ENCODE results near the gene GGT6. TPM values are rescaled to one million over a fixed set of nuclear protein-coding genes. Genes with fewer than 3 reads are reported as not detected.

Gene GGT6
- total and polyA plus RNA-seq, 2 of the 13 experiments (the other 11 are each of a cell fraction or from before 2014, with no cell fraction given), result 0.16 to 0.80 TPM

DNA sequence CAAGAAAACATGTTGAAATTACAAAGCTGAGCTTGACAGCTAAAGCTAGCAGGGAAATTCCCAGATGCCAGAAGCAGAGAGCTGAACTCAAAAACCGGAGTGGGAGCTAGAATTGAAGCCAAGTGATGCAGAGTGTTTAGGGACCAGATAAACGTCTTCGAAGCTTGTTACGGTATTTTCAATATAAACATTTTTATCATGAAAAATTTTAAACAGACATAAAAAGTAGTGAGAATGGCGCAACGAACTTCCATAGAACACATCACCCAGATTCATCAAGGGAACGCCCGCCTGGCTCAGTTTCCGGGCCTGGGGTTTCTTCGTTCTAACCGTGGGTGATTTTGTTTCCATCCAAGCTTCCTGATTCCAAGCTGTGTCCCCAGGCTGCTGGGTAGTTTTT lies 43.6 kb downstream of the GGT6 start:
- ATAC-seq (no peak), DNase-seq (ENCODE audit: low spot score) (no peak), FAIRE-seq (no peak)
- peaks cover 15% of the 10 kb centered on the region for H3K4me1 ChIP-seq (ENCODE audit: insufficient read depth, low read length)
- no peaks in the 10 kb centered on the region for H4K20me1 ChIP-seq (ENCODE audit: insufficient read depth, low read length)
- no peak overlapping the region for H2AFZ ChIP-seq (ENCODE audit: low read length)
- no peaks in the 10 kb centered on the region for H3K79me2 ChIP-seq (ENCODE audit: insufficient read depth, low read length)
- ChIA-PET POLR2A (no interaction called here), CTCF (ENCODE audit: low intra/inter-chr PET ratio, low total read pairs) (no interaction called here)
- in situ Hi-C loops (cut with HindIII; ENCODE audit: extremely low pct_ligation_motif_present, low pct_unique_long_range_greater_than_20kb) (no loop called here), intact Hi-C loops (cut with micrococcal nuclease; ENCODE audit: unreplicated experiment) (no loop called here)
- H3K9me3 ChIP-seq (ENCODE audit: low read length), result no peaks in the 10 kb centered on the region
- H3K4me2 ChIP-seq (ENCODE audit: low read depth, low read length), result no peak overlapping the region
- no peak overlapping the region for H3K9ac ChIP-seq (ENCODE audit: insufficient read depth, low read depth, low read length)
- no peak overlapping the region for H3K27ac ChIP-seq (ENCODE audit: extremely low read length, insufficient read depth, low read length)
- H3K36me3 ChIP-seq (replicated peaks in 1 of 2; ENCODE audit: control insufficient read depth in 1 of 2, insufficient read depth in 2 of 2, low read length in 2 of 2), result no peaks in the 10 kb centered on the region
- no TSS peak for BruUV-seq (replicated peaks)
- TF ChIP-seq HIVEP1 (CRISPR knock-in tag; IDR thresholded peaks at IDR 0.05), result no peak
- TF ChIP-seq EEA1 (CRISPR knock-in tag; IDR thresholded peaks at IDR 0.05; ENCODE audit: borderline replicate concordance), result no peak
- no peak for TF ChIP-seq TOPORS (CRISPR knock-in tag; IDR thresholded peaks at IDR 0.05)
- no peak for TF ChIP-seq THYN1 (CRISPR knock-in tag; IDR thresholded peaks at IDR 0.05; ENCODE audit: borderline replicate concordance, low read depth)
- TF ChIP-seq ZC3H4 (CRISPR knock-in tag; IDR thresholded peaks at IDR 0.05; ENCODE audit: borderline replicate concordance), result no peak
- TF ChIP-seq NFYB (CRISPR knock-in tag; IDR thresholded peaks at IDR 0.05), result no peak
- no peak for TF ChIP-seq ZNF10 (CRISPR knock-in tag; IDR thresholded peaks at IDR 0.05; ENCODE audit: borderline replicate concordance, low read depth)
- TF ChIP-seq, protein P1, sequence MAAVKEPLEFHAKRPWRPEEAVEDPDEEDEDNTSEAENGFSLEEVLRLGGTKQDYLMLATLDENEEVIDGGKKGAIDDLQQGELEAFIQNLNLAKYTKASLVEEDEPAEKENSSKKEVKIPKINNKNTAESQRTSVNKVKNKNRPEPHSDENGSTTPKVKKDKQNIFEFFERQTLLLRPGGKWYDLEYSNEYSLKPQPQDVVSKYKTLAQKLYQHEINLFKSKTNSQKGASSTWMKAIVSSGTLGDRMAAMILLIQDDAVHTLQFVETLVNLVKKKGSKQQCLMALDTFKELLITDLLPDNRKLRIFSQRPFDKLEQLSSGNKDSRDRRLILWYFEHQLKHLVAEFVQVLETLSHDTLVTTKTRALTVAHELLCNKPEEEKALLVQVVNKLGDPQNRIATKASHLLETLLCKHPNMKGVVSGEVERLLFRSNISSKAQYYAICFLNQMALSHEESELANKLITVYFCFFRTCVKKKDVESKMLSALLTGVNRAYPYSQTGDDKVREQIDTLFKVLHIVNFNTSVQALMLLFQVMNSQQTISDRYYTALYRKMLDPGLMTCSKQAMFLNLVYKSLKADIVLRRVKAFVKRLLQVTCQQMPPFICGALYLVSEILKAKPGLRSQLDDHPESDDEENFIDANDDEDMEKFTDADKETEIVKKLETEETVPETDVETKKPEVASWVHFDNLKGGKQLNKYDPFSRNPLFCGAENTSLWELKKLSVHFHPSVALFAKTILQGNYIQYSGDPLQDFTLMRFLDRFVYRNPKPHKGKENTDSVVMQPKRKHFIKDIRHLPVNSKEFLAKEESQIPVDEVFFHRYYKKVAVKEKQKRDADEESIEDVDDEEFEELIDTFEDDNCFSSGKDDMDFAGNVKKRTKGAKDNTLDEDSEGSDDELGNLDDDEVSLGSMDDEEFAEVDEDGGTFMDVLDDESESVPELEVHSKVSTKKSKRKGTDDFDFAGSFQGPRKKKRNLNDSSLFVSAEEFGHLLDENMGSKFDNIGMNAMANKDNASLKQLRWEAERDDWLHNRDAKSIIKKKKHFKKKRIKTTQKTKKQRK (IDR thresholded peaks at IDR 0.05; ENCODE audit: low read length), result no peak
- TF ChIP-seq, protein P2, sequence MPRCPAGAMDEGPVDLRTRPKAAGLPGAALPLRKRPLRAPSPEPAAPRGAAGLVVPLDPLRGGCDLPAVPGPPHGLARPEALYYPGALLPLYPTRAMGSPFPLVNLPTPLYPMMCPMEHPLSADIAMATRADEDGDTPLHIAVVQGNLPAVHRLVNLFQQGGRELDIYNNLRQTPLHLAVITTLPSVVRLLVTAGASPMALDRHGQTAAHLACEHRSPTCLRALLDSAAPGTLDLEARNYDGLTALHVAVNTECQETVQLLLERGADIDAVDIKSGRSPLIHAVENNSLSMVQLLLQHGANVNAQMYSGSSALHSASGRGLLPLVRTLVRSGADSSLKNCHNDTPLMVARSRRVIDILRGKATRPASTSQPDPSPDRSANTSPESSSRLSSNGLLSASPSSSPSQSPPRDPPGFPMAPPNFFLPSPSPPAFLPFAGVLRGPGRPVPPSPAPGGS (CRISPR knock-in tag; IDR thresholded peaks at IDR 0.05), result no peak
- TF ChIP-seq PHF20 (CRISPR knock-in tag; IDR thresholded peaks at IDR 0.05), result no peak
- TF ChIP-seq, protein P3, sequence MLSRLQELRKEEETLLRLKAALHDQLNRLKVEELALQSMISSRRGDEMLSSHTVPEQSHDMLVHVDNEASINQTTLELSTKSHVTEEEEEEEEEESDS (CRISPR knock-in tag; IDR thresholded peaks at IDR 0.05; ENCODE audit: borderline replicate concordance), result no peak
- TF ChIP-seq ZFP36 (IDR thresholded peaks at IDR 0.05; ENCODE audit: borderline replicate concordance, low read depth, low read length, partially characterized antibody), result no peak
- TF ChIP-seq ZMYM2 (CRISPR knock-in tag; IDR thresholded peaks at IDR 0.05), result no peak
- TF ChIP-seq DR1 (CRISPR knock-in tag; IDR thresholded peaks at IDR 0.05), result no peak
- TF ChIP-seq ZNF678 (CRISPR knock-in tag; IDR thresholded peaks at IDR 0.05), result no peak
- no peak for TF ChIP-seq NRL (CRISPR knock-in tag; IDR thresholded peaks at IDR 0.05; ENCODE audit: borderline replicate concordance)
- TF ChIP-seq FOXO1 (CRISPR knock-in tag; IDR thresholded peaks at IDR 0.05), result no peak
- no peak overlapping the region for H3K4me3 ChIP-seq (replicated peaks in 1 of 3; ENCODE audit: insufficient read depth in 1 of 3, low read depth in 2 of 3, low read length in 3 of 3)
- H3K27me3 ChIP-seq (ENCODE audit: control insufficient read depth in 1 of 2, insufficient read depth in 2 of 2, low read length in 2 of 2), result peaks cover 8 to 66% of the 10 kb centered on the region in 2 experiments
- WGBS (ENCODE audit: low lambda C conversion rate), result 67% methylated on average over 11 of the region's 11 CpGs
